Measurements from ENCODE around the gene CD59.

The CD59 gene

DNA sequence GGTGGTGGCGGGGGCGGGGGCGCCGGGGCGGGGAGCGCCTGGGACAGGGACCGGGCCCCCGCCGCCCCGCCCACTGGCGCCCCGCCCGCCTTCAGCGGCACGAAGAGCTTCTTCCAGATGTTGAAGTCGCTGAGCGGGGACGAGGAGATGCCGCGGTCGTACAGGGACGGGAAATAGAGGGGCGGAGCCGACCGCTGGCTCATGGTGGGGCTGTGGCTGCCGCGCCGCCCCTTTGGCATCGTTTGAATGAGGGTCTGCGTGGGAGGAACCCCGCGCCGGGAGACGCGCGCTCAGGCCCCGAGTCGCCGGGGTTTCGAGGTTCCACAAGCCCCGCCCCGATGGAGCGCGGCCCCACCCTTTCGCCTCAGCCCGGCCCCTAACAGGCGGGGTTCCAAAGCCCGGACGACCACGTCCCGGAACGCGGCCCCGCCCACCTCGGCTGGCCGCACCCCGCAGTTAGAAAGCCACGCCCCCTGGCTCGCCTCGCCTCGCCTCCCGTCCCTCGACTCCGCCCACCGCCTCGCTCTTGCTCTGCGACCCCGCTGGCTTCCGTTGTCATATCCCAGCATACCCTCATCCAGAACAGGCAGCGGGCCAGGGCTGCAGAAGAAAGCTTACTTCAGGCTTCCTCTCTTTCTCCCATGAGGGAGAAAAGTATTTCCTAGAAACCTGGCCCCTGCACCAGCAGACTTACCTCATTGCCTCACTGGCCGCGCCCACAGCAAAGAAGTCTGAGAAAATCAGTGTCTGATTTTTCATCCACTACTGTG, 35.5 kb downstream of the CD59 start, which contains the start of gene C11orf91:
C11orf91 (minus strand) TSS at position 325 of the 770 bp plus-strand sequence; CDS start at position 239, 86 bp downstream.
- TF ChIP-seq, protein P1, sequence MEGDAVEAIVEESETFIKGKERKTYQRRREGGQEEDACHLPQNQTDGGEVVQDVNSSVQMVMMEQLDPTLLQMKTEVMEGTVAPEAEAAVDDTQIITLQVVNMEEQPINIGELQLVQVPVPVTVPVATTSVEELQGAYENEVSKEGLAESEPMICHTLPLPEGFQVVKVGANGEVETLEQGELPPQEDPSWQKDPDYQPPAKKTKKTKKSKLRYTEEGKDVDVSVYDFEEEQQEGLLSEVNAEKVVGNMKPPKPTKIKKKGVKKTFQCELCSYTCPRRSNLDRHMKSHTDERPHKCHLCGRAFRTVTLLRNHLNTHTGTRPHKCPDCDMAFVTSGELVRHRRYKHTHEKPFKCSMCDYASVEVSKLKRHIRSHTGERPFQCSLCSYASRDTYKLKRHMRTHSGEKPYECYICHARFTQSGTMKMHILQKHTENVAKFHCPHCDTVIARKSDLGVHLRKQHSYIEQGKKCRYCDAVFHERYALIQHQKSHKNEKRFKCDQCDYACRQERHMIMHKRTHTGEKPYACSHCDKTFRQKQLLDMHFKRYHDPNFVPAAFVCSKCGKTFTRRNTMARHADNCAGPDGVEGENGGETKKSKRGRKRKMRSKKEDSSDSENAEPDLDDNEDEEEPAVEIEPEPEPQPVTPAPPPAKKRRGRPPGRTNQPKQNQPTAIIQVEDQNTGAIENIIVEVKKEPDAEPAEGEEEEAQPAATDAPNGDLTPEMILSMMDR (conservative IDR thresholded peaks at IDR 0.05; ENCODE audit: low read depth, low read length), result no peak
- peak; percentile 99 for DNase-seq (ENCODE audit: low read depth)
- peak within 1 kb of the TSS; percentile 65 for H3K4me3 ChIP-seq (ENCODE audit: low read depth, low read length)

DNA sequence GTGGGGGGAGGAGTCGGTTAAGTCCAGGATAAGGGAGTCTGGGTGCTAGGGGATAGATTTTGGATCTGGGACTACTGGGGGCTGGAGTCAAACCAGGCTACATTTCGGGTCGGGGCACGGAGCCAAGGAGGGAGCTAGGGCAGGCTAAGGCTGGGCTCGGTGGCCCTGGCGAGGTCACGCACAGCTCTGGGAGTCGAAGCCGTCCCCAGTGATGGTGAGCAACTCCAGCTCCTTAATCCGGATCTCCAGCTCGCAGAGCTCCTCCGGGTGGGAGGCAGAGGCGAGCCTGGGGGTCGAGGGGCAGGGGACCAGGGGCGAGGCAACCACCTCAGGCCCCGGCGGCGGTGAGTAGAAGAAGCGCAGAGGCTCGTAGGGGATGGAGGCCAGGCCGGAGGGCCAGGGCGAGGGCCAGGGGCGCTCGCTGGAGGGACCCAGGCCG, 36.1 kb downstream of the CD59 start:
- TF ChIP-seq, protein P1 (conservative IDR thresholded peaks at IDR 0.05; ENCODE audit: low read depth, low read length), result no peak
- H3K4me3 ChIP-seq (ENCODE audit: low read depth, low read length), result peak overlapping the region; percentile 65
- DNase-seq (ENCODE audit: low read depth), result no peak

GRCh38 chr11:33699515-33700062, 36.6 kb downstream of the CD59 start:
- no peak overlapping the region for H3K4me3 ChIP-seq (ENCODE audit: low read depth, low read length)

GRCh38 chr11:33698921-33699320, 37.3 kb downstream of the CD59 start:
- no peak overlapping the region for H3K4me3 ChIP-seq (ENCODE audit: low read depth, low read length)
- DNase-seq (ENCODE audit: low read depth), result no peak
- TF ChIP-seq, protein P1 (conservative IDR thresholded peaks at IDR 0.05; ENCODE audit: low read depth, low read length), result no peak

More at GRCh38 chr11:33699515-33700062, 36.6 kb downstream of the CD59 start:
- peak; percentile 82 for DNase-seq (ENCODE audit: low read depth)
- TF ChIP-seq, protein P1 (conservative IDR thresholded peaks at IDR 0.05; ENCODE audit: low read depth, low read length), result no peak

DNA sequence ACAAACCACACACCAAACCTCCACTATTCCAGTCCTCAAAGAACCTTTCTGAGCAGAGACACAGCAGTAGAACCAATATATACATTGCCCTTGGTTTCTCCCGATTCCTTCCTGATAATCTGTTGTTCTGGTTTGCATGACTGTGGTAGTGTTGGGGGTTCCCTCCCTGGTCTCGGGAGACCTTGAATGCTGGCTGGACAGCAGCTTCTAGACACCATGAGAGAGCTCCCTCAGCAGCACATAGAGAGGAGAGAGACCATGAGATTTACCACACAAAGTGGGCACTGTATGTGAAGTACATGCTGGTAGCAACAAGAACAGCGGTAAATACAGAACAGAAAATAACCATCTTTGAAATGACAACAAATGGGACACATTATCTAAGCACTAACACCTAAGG, 38.2 kb downstream of the CD59 start:
- TF ChIP-seq, protein P1 (conservative IDR thresholded peaks at IDR 0.05; ENCODE audit: low read depth, low read length), result no peak
- no peak for DNase-seq (ENCODE audit: low read depth)
- no peak overlapping the region for H3K4me3 ChIP-seq (ENCODE audit: low read depth, low read length)

GRCh38 chr11:33696931-33697638, 39.1 kb downstream of the CD59 start:
- TF ChIP-seq, protein P1 (conservative IDR thresholded peaks at IDR 0.05; ENCODE audit: low read depth, low read length), result no peak
- no peak for DNase-seq (ENCODE audit: low read depth)
- H3K4me3 ChIP-seq (ENCODE audit: low read depth, low read length), result no peak overlapping the region

Data from choroid plexus epithelial cell (primary cell).